ENCODE data around the gene TNFAIP6.
"Not testable (repeated sequence)": the region's sequence is repeated elsewhere in the genome, so short reads cannot be mapped to it uniquely, and the experiment has no call there.

TNFAIP6 gene, protein sequence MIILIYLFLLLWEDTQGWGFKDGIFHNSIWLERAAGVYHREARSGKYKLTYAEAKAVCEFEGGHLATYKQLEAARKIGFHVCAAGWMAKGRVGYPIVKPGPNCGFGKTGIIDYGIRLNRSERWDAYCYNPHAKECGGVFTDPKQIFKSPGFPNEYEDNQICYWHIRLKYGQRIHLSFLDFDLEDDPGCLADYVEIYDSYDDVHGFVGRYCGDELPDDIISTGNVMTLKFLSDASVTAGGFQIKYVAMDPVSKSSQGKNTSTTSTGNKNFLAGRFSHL

DNA sequence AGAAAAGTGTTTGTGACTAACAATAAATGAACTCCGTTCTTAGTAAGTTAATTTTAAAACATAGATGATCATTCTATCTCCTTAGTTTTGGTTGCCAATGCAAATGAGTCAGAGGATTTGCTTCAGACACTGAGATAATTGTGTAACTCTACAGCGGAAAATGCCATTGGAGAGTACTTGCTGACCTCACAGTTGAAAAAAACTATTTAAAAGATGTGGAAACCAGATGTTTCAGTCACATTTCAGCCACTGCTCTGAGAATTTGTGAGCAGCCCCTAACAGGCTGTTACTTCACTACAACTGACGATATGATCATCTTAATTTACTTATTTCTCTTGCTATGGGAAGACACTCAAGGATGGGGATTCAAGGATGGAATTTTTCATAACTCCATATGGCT, at the start of gene TNFAIP6:
TSS of gene TNFAIP6 (plus strand) at position 234 of the 400 bp plus-strand sequence. CDS start at position 309, 75 bp downstream.
- Histone ChIP-seq H3K27ac (ENCODE audit: low read depth, low read length) (no peak within 1 kb of the TSS), H3K4me3 (ENCODE audit: low read depth in 1 of 5, low read length in 5 of 5) (peak within 1 kb of the TSS; percentile 17 to 62 (median 55)), H3K9ac (ENCODE audit: low read length in 5 of 5) (peak within 1 kb of the TSS in 2 of 5 donors; percentile 41 to 70)

DNA sequence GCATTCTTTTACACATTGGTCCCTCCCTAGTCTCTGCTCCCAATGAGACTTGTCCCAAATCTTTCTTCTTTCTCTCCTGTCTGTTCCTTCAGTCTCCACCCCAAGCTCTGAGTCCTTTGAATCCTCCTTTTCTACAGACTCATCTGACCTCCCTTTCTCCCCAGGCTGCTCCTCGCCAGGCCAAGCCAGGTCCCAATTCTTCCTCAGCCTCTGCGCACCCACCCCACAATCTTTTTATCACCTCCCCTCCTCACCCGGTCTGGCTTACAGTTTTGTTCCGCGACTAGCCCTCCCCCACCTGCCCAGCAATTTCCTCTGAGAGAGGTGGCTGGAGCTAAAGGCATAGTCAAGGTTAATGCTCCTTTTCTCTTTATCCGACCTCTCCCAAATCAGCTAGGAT, 47.1 kb upstream of the TNFAIP6 start:
- not testable (repeated sequence) for H3K9me3 ChIP-seq (ENCODE audit: control insufficient read depth in 5 of 5, low read length in 5 of 5); H3K36me3 ChIP-seq (ENCODE audit: control insufficient read depth in 5 of 5, insufficient read depth in 5 of 5, low read length in 5 of 5); H3K27ac ChIP-seq (ENCODE audit: low read depth, low read length); H3K4me3 ChIP-seq (ENCODE audit: low read depth in 1 of 5, low read length in 5 of 5); H3K27me3 ChIP-seq (ENCODE audit: control insufficient read depth in 5 of 5, insufficient read depth in 4 of 5, low read length in 5 of 5); H3K9ac ChIP-seq (ENCODE audit: low read length in 5 of 5)
- peaks cover 3 to 18% (median 11%) of the 10 kb centered on the region in 5 donors for H3K4me1 ChIP-seq (ENCODE audit: control insufficient read depth in 5 of 5, insufficient read depth in 5 of 5, low read length in 5 of 5)

More for the DNA sequence above, at the start of gene TNFAIP6:
- Histone ChIP-seq H3K36me3 (ENCODE audit: control insufficient read depth in 5 of 5, insufficient read depth in 5 of 5, low read length in 5 of 5) (no peaks in the 10 kb centered on the region), H3K27me3 (ENCODE audit: control insufficient read depth in 5 of 5, insufficient read depth in 4 of 5, low read length in 5 of 5) (no peaks in the 10 kb centered on the region), H3K9me3 (ENCODE audit: control insufficient read depth in 5 of 5, low read length in 5 of 5) (no peaks in the 10 kb centered on the region), H3K4me1 (ENCODE audit: control insufficient read depth in 5 of 5, insufficient read depth in 5 of 5, low read length in 5 of 5) (peaks cover 0 to 10% (median 0%) of the 10 kb centered on the region in 5 donors)

DNA sequence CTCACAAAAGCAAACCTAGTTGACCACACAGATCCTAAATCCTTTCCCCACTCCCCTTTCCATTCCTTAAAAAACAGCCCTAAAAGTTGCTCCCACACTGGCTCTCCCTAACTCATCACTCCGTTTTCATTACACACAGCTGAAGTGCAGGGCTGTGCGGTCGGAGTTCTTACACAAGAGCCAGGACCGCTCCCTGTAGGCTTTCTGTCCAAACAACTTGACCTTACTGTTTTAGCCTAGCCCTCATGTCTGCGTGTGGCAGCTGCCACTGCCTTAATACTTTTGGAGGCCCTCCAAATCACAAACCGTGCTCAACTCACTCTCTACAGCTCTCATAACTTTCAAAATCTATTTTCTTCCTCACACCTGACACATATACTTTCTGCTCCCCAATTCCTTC, 45.0 kb upstream of the TNFAIP6 start:
- not testable (repeated sequence) for H3K27ac ChIP-seq (ENCODE audit: low read depth, low read length); H3K27me3 ChIP-seq (ENCODE audit: control insufficient read depth in 5 of 5, insufficient read depth in 4 of 5, low read length in 5 of 5); H3K36me3 ChIP-seq (ENCODE audit: control insufficient read depth in 5 of 5, insufficient read depth in 5 of 5, low read length in 5 of 5); H3K9me3 ChIP-seq (ENCODE audit: control insufficient read depth in 5 of 5, low read length in 5 of 5); H3K4me3 ChIP-seq (ENCODE audit: low read depth in 1 of 5, low read length in 5 of 5); H3K9ac ChIP-seq (ENCODE audit: low read length in 5 of 5)
- peaks cover 7 to 24% (median 21%) of the 10 kb centered on the region in 5 donors for H3K4me1 ChIP-seq (ENCODE audit: control insufficient read depth in 5 of 5, insufficient read depth in 5 of 5, low read length in 5 of 5)

DNA sequence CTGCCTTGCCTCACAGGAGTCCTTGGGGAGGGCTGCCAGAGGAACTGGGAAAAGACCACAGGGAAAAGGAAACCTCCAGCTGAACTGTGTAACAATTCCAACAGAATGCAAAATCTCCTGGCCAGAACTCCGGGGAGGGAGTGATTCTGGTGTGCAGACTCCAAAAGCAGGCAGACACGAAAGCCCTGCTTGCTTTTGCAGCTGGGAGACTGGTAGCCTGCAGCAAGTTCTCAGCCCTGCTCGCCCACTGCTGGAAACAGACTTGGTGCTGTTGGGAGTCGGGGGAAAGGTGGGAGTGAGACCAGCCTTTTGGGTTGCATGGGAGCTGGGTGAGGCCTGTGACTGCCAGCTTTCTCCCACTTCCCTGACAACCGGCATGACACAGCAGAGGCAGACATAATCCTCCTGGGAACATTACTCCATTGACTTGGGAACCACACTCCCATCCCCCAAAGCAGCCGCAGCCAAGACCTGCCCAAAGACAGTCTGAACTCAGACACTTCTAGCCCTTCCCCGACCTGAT, 42.0 kb upstream of the TNFAIP6 start:
- peaks cover 7 to 24% (median 21%) of the 10 kb centered on the region in 5 donors for H3K4me1 ChIP-seq (ENCODE audit: control insufficient read depth in 5 of 5, insufficient read depth in 5 of 5, low read length in 5 of 5)
- H3K27ac ChIP-seq (ENCODE audit: low read depth, low read length): peak overlapping the region; percentile 60
- no peaks in the 10 kb centered on the region for H3K9me3 ChIP-seq (ENCODE audit: control insufficient read depth in 5 of 5, low read length in 5 of 5)
- H3K9ac ChIP-seq (ENCODE audit: low read length in 5 of 5): peak overlapping the region in 3 of 5 donors; percentile 59 to 73 (median 63)
- peak overlapping the region; percentile 30 to 73 (median 51) for H3K4me3 ChIP-seq (ENCODE audit: low read depth in 1 of 5, low read length in 5 of 5)
- H3K36me3 ChIP-seq (ENCODE audit: control insufficient read depth in 5 of 5, insufficient read depth in 5 of 5, low read length in 5 of 5): no peaks in the 10 kb centered on the region
- H3K27me3 ChIP-seq (ENCODE audit: control insufficient read depth in 5 of 5, insufficient read depth in 4 of 5, low read length in 5 of 5): peaks cover 0 to 3% (median 0%) of the 10 kb centered on the region in 5 donors

DNA sequence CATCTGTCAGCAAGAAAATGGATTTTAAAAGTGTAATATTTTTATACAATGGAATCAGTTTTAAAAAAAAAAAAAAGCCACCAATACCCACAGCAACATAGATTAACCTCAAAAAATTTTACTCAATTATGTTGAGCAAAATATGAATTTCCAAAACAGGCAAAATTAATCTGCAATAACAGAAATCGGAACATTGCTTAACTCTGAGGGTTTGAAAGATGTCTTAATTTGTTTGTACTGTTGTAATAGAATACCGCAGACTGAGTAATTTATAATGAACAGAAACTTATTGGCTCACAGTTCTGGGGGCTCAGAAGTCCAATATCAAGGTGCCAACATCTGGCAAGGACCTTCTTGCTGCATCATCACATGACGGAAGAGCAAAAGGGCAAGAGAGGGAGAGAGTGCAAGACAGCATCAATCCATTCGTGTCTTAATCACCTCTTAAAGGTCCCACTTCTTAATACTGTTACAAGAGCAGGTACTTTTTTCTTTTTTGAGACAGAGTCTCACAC, 31.8 kb upstream of the TNFAIP6 start:
- Histone ChIP-seq H3K36me3 (ENCODE audit: control insufficient read depth in 5 of 5, insufficient read depth in 5 of 5, low read length in 5 of 5) (no peaks in the 10 kb centered on the region), H3K9me3 (ENCODE audit: control insufficient read depth in 5 of 5, low read length in 5 of 5) (no peaks in the 10 kb centered on the region), H3K27ac (ENCODE audit: low read depth, low read length) (no peak overlapping the region), H3K4me1 (ENCODE audit: control insufficient read depth in 5 of 5, insufficient read depth in 5 of 5, low read length in 5 of 5) (no peaks in the 10 kb centered on the region), H3K9ac (ENCODE audit: low read length in 5 of 5) (no peak overlapping the region), H3K27me3 (ENCODE audit: control insufficient read depth in 5 of 5, insufficient read depth in 4 of 5, low read length in 5 of 5) (no peaks in the 10 kb centered on the region), H3K4me3 (ENCODE audit: low read depth in 1 of 5, low read length in 5 of 5) (no peak overlapping the region)

DNA sequence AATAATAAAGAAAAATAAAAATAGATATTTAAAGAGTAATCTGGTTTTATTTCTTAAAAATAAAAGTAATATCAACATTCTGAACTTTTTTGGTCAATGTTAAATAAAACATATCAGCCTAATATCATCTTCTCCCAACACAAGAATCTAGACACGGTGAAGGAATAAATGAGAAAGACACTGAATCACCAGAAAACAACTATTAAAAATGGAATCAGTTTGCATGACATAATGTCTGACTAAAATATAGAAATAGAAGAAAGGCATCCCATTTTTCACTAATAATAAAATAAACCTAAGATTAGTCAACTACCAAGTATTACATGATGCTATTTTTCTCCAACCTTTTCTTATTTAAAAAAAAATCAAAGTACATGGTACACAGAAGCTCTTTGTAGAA, 30.8 kb upstream of the TNFAIP6 start:
- H3K36me3 ChIP-seq (ENCODE audit: control insufficient read depth in 5 of 5, insufficient read depth in 5 of 5, low read length in 5 of 5): no peaks in the 10 kb centered on the region
- no peak overlapping the region for H3K9ac ChIP-seq (ENCODE audit: low read length in 5 of 5)
- no peaks in the 10 kb centered on the region for H3K9me3 ChIP-seq (ENCODE audit: control insufficient read depth in 5 of 5, low read length in 5 of 5)
- H3K27ac ChIP-seq (ENCODE audit: low read depth, low read length): no peak overlapping the region
- no peaks in the 10 kb centered on the region for H3K27me3 ChIP-seq (ENCODE audit: control insufficient read depth in 5 of 5, insufficient read depth in 4 of 5, low read length in 5 of 5)
- no peak overlapping the region for H3K4me3 ChIP-seq (ENCODE audit: low read depth in 1 of 5, low read length in 5 of 5)
- H3K4me1 ChIP-seq (ENCODE audit: control insufficient read depth in 5 of 5, insufficient read depth in 5 of 5, low read length in 5 of 5): no peaks in the 10 kb centered on the region

DNA sequence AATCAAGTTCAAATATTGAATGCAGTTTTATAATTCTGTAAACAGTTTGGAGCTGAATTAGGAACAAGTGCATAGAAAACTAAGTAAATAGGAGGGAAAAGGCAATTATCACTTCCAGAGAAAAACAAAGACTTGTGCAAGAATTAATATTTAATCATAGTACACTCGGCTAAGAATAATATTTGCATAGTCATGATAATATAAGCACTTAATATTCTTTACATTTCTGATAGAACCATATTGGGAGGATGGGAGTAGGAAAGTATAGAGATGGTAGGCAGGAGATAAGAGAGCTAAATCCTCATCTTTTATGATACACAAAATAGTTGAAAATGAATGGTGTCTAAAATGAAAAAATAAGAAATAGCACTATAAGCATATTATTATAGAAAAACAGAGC, 27.4 kb upstream of the TNFAIP6 start:
- Histone ChIP-seq H3K4me1 (ENCODE audit: control insufficient read depth in 5 of 5, insufficient read depth in 5 of 5, low read length in 5 of 5) (no peaks in the 10 kb centered on the region), H3K9ac (ENCODE audit: low read length in 5 of 5) (no peak overlapping the region), H3K36me3 (ENCODE audit: control insufficient read depth in 5 of 5, insufficient read depth in 5 of 5, low read length in 5 of 5) (no peaks in the 10 kb centered on the region), H3K27ac (ENCODE audit: low read depth, low read length) (no peak overlapping the region), H3K9me3 (ENCODE audit: control insufficient read depth in 5 of 5, low read length in 5 of 5) (no peaks in the 10 kb centered on the region), H3K27me3 (ENCODE audit: control insufficient read depth in 5 of 5, insufficient read depth in 4 of 5, low read length in 5 of 5) (no peaks in the 10 kb centered on the region), H3K4me3 (ENCODE audit: low read depth in 1 of 5, low read length in 5 of 5) (no peak overlapping the region)

DNA sequence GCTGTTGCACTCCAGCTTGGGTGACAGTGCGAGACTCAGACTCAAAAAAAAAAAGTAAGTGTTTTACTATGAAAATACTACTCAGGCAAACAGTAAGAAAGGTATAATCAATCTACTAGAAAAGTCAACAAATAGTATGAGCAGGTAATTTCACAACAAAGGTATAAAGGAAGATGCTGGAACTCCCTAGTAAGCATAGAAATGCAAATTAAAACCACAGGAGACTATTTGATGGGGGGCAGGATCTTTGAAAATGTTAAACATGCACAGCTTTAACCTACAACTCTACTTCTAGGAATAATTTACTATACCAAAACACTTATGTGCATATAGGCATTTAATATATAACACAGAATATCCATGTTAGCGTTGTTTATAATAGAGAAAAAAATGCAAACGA, 24.3 kb upstream of the TNFAIP6 start:
- no peaks in the 10 kb centered on the region for H3K27me3 ChIP-seq (ENCODE audit: control insufficient read depth in 5 of 5, insufficient read depth in 4 of 5, low read length in 5 of 5)
- no peak overlapping the region for H3K9ac ChIP-seq (ENCODE audit: low read length in 5 of 5)
- H3K9me3 ChIP-seq (ENCODE audit: control insufficient read depth in 5 of 5, low read length in 5 of 5): no peaks in the 10 kb centered on the region
- no peak overlapping the region for H3K27ac ChIP-seq (ENCODE audit: low read depth, low read length)
- no peak overlapping the region for H3K4me3 ChIP-seq (ENCODE audit: low read depth in 1 of 5, low read length in 5 of 5)
- H3K36me3 ChIP-seq (ENCODE audit: control insufficient read depth in 5 of 5, insufficient read depth in 5 of 5, low read length in 5 of 5): no peaks in the 10 kb centered on the region
- H3K4me1 ChIP-seq (ENCODE audit: control insufficient read depth in 5 of 5, insufficient read depth in 5 of 5, low read length in 5 of 5): peaks cover 0 to 6% (median 2%) of the 10 kb centered on the region in 5 donors

DNA sequence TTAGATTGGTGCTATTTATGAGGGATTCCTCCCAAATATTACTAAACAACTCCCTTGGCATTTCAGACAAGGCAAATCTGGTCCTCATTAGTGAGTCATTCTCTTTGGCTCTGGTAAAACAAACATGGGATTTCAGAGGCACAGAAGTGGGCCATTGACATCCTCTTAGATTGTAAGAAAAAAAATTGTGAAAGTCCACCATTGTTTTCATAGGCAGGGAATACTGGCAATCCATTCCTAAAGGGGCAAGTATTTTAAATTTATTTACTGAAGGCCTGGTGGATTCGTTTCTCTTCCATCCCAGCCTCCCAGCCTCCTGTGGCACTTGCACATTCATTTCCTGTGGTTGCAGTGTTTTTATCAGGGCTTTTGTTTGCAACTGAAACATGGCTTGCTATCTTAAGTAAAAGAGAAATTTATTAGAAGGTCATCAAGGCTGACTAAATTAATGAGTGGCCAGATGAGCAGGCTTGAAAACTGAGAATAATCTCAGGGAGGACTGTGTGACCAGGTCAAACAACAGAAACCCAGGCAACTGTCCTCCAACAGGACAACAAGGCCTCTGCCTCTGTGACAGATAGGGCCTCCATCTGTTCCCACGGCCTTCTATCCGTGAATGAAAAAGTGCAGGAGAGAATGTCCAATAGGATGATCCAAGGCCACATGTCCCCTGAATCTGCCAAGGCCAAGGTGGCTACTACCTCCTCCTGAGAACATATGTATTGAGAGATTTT, 23.1 kb upstream of the TNFAIP6 start:
- no peaks in the 10 kb centered on the region for H3K27me3 ChIP-seq (ENCODE audit: control insufficient read depth in 5 of 5, insufficient read depth in 4 of 5, low read length in 5 of 5)
- H3K4me3 ChIP-seq (ENCODE audit: low read depth in 1 of 5, low read length in 5 of 5): no peak overlapping the region
- no peaks in the 10 kb centered on the region for H3K9me3 ChIP-seq (ENCODE audit: control insufficient read depth in 5 of 5, low read length in 5 of 5)
- H3K27ac ChIP-seq (ENCODE audit: low read depth, low read length): no peak overlapping the region
- H3K9ac ChIP-seq (ENCODE audit: low read length in 5 of 5): no peak overlapping the region
- peaks cover 0 to 6% (median 2%) of the 10 kb centered on the region in 5 donors for H3K4me1 ChIP-seq (ENCODE audit: control insufficient read depth in 5 of 5, insufficient read depth in 5 of 5, low read length in 5 of 5)
- H3K36me3 ChIP-seq (ENCODE audit: control insufficient read depth in 5 of 5, insufficient read depth in 5 of 5, low read length in 5 of 5): no peaks in the 10 kb centered on the region

DNA sequence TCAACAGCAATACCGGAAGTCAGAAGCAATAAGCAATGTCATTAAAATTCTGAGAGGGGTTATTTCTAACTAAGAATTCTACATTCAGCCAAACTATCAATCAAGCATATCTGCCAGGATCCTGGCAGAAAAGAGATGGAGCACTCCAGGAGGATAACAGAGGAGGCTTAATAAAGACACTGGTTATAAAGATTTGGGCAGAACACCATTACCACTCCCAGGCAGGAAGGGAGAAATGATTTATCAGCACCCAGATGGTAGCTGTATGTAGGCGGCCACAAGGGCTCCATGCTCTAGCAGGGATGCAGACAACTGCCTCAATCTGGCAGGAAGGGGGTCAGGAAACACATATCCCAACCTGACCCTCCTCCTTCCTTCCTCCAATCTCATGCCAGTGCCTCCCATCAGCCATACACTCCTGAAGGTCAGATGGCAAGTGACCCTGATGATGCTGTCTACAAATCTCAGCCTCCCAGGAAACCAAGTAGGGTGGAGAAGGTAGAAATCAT, 20.5 kb upstream of the TNFAIP6 start:
- Histone ChIP-seq H3K9ac (ENCODE audit: low read length in 5 of 5) (no peak overlapping the region), H3K27ac (ENCODE audit: low read depth, low read length) (no peak overlapping the region), H3K4me3 (ENCODE audit: low read depth in 1 of 5, low read length in 5 of 5) (peak overlapping the region in 1 of 5 donors; percentile 33), H3K27me3 (ENCODE audit: control insufficient read depth in 5 of 5, insufficient read depth in 4 of 5, low read length in 5 of 5) (no peaks in the 10 kb centered on the region), H3K36me3 (ENCODE audit: control insufficient read depth in 5 of 5, insufficient read depth in 5 of 5, low read length in 5 of 5) (no peaks in the 10 kb centered on the region), H3K4me1 (ENCODE audit: control insufficient read depth in 5 of 5, insufficient read depth in 5 of 5, low read length in 5 of 5) (peaks cover 0 to 6% (median 2%) of the 10 kb centered on the region in 5 donors), H3K9me3 (ENCODE audit: control insufficient read depth in 5 of 5, low read length in 5 of 5) (peaks cover 0 to 2% (median 0%) of the 10 kb centered on the region in 5 donors)

All from subcutaneous abdominal adipose tissue (tissue), 5 donors.